GM19372 (cell line): ENCODE results near the gene PODXL.

Source experiments
- ATAC-seq: cut with Tn5 transposase; IDR thresholded peaks from one replicate; pipeline ENCODE4 v1.9.1; 2021; ENCODE audit warnings: mild to moderate bottlenecking, low read depth, moderate library complexity; ENCODE audit not compliant: unreplicated experiment

The PODXL gene

DNA sequence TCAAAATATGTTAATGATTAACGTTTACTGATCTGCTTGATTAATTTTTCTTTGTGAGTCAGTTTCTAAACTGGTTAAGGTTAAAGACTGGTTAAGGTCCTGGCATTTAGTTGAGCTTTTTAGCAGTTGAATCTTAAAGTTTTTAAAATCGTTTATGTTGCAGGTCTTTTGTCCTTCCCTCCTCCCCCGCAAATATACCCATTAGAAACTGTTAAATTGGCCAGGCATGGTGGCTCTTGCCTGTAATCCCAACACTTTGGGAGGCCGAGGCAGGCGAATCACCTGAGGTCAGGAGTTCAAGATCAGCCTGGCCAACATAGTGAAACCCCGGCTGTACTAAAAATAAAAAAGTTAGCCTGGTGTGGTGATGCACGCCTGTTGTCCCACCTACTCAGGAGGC lies 100.9 kb downstream of the PODXL start:
- no peak for ATAC-seq

DNA sequence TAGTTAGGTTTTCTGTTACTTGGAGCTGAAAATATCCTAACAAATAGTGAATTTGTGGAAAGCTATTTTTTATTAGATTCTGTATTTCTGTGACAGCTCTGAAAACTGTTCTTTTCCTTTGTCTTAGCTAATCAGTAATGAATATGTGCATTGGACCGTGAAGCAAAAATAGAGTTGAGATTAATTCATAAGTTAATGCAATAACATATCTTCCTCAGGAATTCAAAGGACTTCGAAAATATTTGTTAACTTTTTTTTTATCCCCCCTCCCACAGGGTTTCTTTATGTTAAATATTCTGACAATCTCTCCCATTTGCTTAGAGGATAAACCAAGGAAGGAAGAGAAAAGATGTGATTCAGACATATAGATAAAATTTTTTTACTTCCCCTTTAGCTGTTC lies 101.4 kb downstream of the PODXL start:
- no peak for ATAC-seq

DNA sequence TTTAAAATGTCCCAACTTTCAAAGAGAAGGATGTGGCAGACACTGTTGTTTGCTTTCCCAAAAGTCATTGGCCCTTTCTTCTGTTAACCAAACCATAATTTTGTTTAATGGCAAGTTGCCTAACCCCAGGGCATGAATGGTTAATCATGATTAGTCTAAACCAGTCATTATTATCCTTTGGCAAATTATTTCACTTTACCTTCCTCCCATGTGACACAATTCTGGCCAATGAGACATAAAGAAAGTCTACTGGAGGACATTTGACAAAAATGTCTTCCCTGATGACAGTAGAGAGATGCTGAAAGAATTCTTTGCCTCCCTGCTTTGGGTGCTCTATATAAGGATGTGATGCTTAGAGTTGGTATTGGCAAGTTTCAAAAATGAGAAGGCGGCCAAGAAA lies 101.9 kb downstream of the PODXL start:
- ATAC-seq = no peak
